Inferior parietal cortex (tissue), 1 donor: ENCODE data around the gene PKHD1.

Source experiments
- DNase-seq: peaks from one replicate; pipeline ENCODE4 v3.0.0-alpha.2; 2016; ENCODE audit errors: extremely low spot score

Gene PKHD1

DNA sequence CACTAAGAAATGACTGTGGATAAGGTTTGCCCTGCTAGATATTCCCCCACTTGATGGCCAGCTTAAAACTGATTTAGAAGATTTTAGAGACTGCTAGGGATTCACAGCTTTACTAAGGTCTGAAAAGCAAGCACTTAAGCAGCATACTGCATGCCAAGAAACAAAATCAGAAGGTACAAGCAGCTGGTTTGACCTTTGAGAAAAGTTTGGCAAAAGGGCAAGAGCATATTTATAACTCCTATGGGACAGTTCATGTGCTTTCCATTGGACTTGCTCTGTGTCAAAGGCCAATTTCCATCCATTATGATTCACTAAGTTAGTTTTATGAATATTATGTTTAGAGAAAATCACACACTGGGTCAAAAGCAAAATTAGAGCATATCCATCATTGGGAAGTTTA lies 402.8 kb downstream of the PKHD1 start:
- DNase-seq = no peak

DNA sequence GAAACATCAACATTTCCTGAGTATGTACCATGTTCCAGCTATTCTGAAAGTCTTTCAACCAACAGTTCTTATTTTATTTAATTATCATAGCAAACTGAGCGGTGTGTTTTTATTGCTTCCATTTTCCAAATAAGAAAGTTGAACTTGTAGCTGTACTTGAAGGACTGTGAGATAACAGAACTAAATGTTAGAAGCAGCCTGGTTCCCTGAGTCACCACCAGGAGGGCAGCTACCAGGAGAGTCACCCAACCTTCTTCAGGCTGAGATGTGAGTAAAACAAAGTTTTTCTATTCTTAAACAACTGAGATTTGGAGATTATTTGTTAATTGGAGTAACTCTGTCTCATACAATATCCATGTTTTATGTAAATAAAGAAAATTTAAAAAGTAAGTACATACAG lies 403.4 kb downstream of the PKHD1 start:
- DNase-seq = no peak

- DNase-seq = no peak
These were observed 408.4 kb downstream of the PKHD1 start for GRCh38 chr6:51678905-51679620.

- DNase-seq = no peak
These were observed 409.1 kb downstream of the PKHD1 start for GRCh38 chr6:51678274-51678673.

- DNase-seq = no peak
These were observed 411.5 kb downstream of the PKHD1 start for GRCh38 chr6:51675922-51676275.

DNA sequence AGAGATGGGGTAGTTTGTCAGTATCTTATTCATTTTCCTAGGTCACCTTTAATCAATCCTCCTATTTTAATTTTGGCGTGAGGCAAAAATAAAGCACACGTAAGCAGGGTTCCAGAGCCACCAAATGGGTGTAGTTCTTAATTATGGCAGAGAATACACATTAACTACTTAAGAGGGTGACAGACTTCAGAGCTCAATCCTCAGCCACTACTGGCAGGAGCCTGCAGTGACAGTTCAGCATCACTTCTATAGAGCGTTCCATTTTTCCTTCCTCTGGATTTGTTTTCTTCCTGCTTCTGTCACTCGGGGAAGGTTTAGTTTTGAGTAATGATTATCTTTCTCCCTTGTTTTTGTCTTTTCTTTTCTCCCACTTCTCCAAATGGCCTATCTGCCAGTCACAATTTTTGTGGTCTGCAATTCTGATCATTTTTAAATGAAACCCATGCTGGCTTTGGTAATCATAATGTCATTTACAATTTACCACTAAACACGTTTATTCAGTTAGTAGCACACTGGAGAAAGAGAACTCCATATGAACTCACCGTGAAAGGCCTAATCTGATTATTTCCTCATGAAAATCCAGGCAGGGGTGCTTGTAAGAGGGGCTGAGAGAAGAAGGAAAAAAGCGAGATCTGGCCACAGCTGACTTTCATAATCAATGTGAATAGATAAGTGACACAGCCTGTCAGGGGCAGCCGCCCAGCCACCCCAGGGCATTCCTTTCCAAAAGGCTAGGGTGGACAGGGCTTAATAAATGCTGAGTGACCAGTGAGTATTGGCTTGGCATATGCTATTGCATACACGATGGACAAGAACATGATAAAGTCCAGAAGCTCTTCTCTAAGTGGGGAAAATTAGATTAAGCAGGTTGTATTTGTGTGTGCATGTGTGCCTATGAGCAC lies 412.1 kb downstream of the PKHD1 start:
- DNase-seq = no peak

GRCh38 chr6:51663525-51663924 lies 423.9 kb downstream of the PKHD1 start:
- no peak for DNase-seq

DNA sequence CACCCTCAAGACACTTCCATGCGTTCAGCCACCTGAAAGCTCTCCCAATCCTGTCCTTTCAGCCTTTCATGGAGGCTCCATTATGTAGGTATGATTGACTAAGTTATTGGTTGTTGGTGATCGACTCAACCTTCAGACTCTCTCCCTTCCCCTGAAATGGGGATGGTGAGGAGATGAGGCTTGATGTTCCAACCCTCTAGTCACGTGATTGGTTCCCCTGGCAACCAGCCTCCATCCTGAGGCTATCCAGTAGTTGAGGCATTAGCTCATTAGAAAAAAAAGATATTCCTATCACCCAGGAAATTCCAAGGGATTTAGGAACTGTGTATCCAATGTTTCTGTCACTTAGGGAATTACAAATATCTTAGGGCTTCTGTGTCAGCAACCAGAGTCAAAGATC lies 426.6 kb downstream of the PKHD1 start:
- DNase-seq = no peak

GRCh38 chr6:51657491-51657890 lies 429.9 kb downstream of the PKHD1 start:
- DNase-seq = no peak

DNA sequence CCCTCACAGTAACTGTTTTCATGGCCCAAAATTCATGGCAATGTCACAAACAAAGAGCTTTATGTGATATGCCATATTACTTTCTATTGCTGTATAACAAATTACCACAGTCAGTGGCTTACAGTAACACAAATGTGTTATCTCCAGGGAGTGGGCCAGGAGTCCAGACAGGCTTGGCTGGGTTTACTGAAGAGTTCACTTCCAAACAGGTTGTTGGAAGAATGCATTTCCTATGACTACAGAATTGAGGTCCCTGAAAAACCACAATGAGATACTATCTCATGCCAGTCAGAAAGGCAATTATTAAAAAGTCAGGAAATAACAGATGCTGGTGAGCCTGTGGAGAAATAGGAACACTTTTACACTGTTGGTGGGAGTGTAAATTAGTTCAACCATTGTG lies 431.9 kb downstream of the PKHD1 start:
- no peak for DNase-seq

DNA sequence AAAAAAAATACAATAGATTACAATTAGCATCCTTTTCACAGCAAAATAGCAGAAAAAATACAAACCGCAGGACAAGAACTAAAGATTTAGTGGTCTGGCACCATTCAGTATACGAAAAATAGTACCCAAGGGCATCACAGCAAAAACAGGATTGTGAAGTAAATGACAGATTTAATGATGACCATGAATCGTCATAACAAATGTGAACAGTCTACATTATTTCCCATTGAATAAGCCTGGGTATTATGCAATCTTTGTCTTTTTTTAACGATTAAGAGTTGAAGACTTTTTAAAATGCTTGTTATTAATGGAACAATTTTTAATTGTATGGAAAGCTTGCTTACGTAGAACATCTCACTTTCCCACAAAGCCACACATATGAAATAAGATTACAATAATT lies 432.8 kb downstream of the PKHD1 start:
- DNase-seq = no peak

DNA sequence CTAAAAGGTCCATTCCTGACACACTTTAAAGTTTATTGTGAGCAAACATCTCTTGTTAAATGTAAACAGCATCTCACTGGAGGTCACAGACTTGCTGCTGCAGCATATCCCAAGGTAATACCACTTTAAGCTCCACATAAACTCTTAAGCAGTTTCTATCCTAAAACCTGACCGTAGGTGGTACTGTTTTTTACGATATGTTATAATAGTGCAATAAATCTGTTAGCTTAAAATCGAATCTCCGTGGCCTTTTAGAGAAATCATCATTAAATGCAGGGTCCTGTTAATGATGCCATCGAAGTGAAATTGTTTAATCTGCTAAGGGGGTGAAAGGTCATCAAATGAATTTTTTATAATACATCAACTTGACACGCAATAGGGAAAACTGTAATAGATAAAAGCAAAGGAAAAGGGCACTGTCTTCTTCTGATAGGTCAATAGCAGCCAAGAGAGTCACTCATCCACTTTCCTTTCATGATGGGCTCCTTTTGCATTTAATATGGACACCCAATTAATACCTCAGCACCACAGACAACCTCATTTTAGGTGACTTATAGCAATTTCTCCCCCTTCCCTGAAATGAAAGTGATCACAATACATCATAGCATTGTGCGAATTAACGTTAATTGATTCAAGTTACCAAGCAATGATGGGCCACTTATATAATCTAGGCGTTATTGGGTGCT lies 436.1 kb downstream of the PKHD1 start:
- DNase-seq = no peak

- no peak for DNase-seq
These were observed 438.6 kb downstream of the PKHD1 start for GRCh38 chr6:51648774-51649173.

- DNase-seq = no peak
These were observed 439.2 kb downstream of the PKHD1 start for GRCh38 chr6:51648236-51648635.

- no peak for DNase-seq
These were observed 443.0 kb downstream of the PKHD1 start for GRCh38 chr6:51644426-51644825.

- DNase-seq = peak; percentile 23
These were observed 447.4 kb downstream of the PKHD1 start for GRCh38 chr6:51640021-51640420.

GRCh38 chr6:51633424-51633823 lies 454.0 kb downstream of the PKHD1 start:
- no peak for DNase-seq

- DNase-seq = no peak
These were observed 457.4 kb downstream of the PKHD1 start for GRCh38 chr6:51630011-51630410.

GRCh38 chr6:51626391-51626790 lies 461.0 kb downstream of the PKHD1 start:
- no peak for DNase-seq

DNA sequence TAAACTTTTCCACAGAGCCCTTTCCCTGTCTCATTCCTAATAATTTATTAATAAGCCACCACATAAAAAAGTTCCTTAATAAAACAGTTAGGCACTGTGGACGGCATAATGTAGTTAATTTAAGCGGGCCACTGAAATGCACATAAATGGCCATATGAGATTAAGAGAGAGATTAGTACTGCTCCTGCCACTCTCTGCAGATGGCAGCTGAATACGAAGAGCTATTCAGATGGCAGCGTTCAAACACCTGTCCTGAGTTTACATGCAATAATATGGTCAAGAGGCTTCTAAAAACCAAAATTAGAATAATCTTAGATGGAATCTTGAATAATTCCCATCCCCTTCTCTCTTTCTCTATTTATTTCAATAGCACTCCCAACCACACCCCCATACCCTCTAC lies 461.8 kb downstream of the PKHD1 start:
- no peak for DNase-seq

GRCh38 chr6:51620971-51621370 lies 466.4 kb downstream of the PKHD1 start:
- DNase-seq = no peak

GRCh38 chr6:51619042-51619799 lies 468.2 kb downstream of the PKHD1 start:
- no peak for DNase-seq
